Prostate gland (tissue), 2 donors: ENCODE measurements around the gene RAB18.

Experiments
- CTCF ChIP-seq, 4 experiments: fragments of 200-600 bp in 2 of 4; fragments of 450-650 bp in 2 of 4; sonication (generic) in 2 of 4; IDR thresholded peaks; 1 replicate in 3 of 4; 2 replicates in 1 of 4; pipeline ENCODE4 v1.5.1; 2016 to 2019; ENCODE audit warnings: antibody characterized with exemption in 4 of 4, mild to moderate bottlenecking in 2 of 4, moderate library complexity in 2 of 4
- POLR2A ChIP-seq: fragments of 450-650 bp; IDR thresholded peaks from one replicate; pipeline ENCODE4 v1.6.1; 2016; ENCODE audit warnings: antibody characterized with exemption, mild to moderate bottlenecking
- POLR2AphosphoS5 ChIP-seq: sonication (generic); formaldehyde crosslinking; IDR thresholded peaks from one replicate; pipeline ENCODE4 v1.6.1; 2017; ENCODE audit warnings: antibody characterized with exemption

- TF ChIP-seq CTCF (IDR thresholded peaks at IDR 0.05) (no peak), POLR2A (no peak), POLR2AphosphoS5 (no peak)
Observed at GRCh38 chr10:27500886-27501285, 3.2 kb upstream of the RAB18 start.
